Tibial nerve (tissue), 4 donors: ENCODE measurements around the gene RANBP3.

Experiments
- EP300 ChIP-seq, 2 donors: sonication (generic); formaldehyde crosslinking; IDR thresholded peaks; one replicate each; pipeline ENCODE4 v1.6.1; 2017; ENCODE audit warnings: antibody characterized with exemption in 2 of 2, mild to moderate bottlenecking in 1 of 2
- POLR2A ChIP-seq, 2 donors: fragments of 450-650 bp; IDR thresholded peaks; one replicate each; pipeline ENCODE4 v1.6.1; 2017; ENCODE audit warnings: antibody characterized with exemption in 2 of 2, mild to moderate bottlenecking in 2 of 2, moderate library complexity in 2 of 2
- TF ChIP-seq, protein P1 (sequence below), 5 experiments: fragments of 200-600 bp in 3 of 5; fragments of 450-650 bp in 2 of 5; sonication (generic) in 3 of 5; IDR thresholded peaks; one replicate each; pipeline ENCODE4 v1.5.1; 2016 to 2019; ENCODE audit warnings: antibody characterized with exemption in 5 of 5, mild to moderate bottlenecking in 3 of 5, moderate library complexity in 2 of 5

DNA sequence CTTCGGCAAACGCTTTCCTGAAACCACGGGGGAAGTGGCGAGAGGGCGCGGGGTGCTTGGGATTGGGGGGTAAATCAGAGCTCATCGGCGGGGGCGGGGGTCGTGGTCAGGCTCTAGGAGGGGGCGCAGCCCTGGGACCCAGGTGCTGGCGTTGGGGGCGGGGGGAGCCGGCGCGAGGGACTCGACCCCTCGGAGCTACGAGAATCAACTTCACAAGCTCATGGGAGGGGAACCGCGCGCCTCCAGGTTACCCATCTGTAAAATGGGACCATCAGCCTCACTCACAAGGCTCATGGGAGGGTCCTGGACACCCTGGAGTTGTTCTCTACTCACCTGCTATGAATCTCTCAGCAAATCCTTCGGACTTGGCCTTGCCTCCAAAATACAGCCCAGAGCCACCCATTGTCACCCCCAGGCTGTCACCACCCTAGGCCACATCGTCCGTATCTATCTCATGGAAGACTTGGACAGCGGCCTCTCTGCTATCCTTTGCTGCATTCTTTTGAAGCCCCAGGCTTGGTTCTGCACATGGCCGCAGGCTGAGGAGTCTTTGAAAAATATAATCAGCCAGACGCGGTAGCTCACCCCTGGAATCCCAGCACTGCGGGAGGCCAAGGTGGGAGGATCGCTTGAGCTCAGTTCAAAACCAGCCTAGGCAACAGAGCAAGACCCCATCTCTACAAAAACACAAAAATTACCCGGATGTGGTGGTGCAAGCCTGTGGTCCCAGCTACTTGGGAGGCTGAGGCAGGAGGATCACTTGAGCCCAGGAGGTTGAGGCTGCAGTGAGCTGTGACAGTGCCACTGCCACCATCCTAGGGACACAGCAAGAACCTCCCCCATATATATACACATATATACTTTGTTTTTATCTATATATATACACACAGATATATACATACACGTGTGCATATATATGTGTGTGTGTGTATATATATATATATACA is 939 bp upstream of the RANBP3 start:
- no peak for TF ChIP-seq POLR2A (IDR thresholded peaks at IDR 0.05)
- TF ChIP-seq, protein P1, sequence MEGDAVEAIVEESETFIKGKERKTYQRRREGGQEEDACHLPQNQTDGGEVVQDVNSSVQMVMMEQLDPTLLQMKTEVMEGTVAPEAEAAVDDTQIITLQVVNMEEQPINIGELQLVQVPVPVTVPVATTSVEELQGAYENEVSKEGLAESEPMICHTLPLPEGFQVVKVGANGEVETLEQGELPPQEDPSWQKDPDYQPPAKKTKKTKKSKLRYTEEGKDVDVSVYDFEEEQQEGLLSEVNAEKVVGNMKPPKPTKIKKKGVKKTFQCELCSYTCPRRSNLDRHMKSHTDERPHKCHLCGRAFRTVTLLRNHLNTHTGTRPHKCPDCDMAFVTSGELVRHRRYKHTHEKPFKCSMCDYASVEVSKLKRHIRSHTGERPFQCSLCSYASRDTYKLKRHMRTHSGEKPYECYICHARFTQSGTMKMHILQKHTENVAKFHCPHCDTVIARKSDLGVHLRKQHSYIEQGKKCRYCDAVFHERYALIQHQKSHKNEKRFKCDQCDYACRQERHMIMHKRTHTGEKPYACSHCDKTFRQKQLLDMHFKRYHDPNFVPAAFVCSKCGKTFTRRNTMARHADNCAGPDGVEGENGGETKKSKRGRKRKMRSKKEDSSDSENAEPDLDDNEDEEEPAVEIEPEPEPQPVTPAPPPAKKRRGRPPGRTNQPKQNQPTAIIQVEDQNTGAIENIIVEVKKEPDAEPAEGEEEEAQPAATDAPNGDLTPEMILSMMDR (IDR thresholded peaks at IDR 0.05) = no peak
- TF ChIP-seq EP300 (IDR thresholded peaks at IDR 0.05) = no peak
